ENCODE measurements around the gene FAM200A. TPM values are rescaled to one million over a fixed set of nuclear protein-coding genes. Genes with fewer than 3 reads are reported as not detected.
"Not testable (repeated sequence)": the region's sequence is repeated elsewhere in the genome, so short reads cannot be mapped to it uniquely, and the experiment has no call there.

The FAM200A gene
- total RNA-seq (ENCODE audit: insufficient read depth, low replicate concordance), result 8.4 TPM

DNA sequence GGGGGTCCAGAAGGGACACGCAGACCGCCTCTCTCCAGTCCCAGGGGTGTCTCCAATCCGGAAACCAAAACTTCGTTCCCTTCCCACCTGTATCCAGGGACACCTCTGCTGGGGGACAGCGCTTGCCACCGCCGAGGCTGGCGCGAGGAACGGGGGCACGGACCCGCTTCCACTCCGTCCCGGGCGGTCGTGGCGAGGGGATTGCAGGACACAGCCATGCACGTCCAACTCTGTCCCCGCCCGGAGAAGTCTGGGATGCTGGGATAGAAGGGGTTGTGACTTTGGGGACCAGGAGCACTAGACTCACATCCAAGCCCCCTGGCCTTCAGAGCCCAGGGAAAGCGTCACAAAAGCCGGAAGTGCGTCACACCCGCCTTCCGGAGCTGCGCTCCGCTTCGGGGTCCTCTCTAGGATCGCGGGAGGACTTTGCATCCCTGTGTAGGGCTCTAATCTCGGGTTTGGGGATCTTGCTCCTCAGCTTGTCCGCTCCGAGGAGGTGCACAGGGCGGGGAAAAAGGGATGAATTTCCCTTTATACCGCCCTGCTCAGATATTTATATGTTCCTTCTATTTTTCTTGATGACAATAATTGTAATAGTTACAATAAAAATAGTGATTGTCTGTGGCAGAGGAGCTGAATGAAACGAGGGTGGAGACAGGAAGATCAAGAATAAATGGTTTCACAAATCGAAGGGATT is at the start of gene FAM200A:
Gene FAM200A (minus strand): TSS at position 348 of the 697 bp plus-strand sequence. CDS start 3,707 bp downstream, outside the sequence.
- DNase-seq (ENCODE audit: low spot score), result peak; percentile 96

DNA sequence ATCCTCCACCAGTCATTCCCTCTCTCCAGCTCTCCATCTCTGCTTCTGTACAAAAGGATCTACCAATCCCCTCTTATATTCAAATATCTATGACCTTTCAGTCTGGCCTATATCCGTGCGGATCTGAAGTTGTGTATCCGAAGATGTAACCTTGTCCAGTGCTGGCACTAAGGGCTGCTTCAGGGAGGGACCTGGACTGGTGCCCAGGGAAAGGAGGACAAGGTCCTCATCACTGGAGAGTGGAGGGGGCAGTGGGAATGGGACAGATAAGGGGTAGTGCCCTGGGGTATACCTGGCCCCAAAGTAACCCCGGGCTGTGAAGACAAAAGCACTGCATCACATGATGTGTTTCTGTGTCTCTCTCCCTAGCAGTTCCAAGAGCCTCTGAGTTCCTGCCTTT is 47.9 kb upstream of the FAM200A start:
- no peak for DNase-seq (ENCODE audit: low spot score)

DNA sequence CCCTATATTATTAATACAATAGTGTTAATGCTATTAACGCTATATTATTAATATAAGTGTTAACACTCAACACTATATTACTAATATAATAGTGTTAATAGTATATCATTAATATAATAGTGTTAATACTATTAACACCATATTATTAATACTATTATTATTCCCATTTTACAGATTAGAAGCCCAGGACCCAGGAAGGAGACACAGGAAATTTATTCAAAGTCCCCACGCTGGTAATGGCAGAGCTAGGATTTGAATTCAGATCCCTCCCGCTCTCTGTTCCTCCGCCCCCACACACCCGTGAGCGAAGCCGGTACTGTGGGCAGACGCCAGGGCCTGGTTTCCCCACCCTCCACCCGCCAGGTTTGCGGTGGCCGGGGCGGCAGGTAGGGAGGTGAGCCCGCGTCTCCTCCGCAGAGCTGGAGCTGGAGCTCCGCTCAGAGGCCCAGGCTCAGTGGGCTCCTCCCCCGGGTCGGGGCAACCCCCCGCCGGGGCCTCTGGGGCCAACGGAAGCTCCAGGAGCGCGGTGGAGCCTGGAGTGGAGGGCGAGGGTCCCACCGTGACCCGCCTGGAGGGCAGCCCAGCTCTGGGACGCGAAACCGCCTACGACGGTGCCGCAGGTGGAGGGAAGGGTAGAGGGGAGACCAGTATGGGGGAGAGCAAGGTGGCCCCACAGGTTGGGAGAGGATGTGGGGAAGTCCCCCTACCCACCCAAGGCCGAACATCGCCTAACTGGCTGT is 46.0 kb upstream of the FAM200A start, which contains the start of gene TMEM225B:
Gene TMEM225B (plus strand): TSS at position 506 of the 740 bp plus-strand sequence. CDS start 6,122 bp downstream, outside the sequence.
- no peak for DNase-seq (ENCODE audit: low spot score)

- no peak for DNase-seq (ENCODE audit: low spot score)
These were observed 44.6 kb upstream of the FAM200A start for GRCh38 chr7:99596408-99596955.

- DNase-seq (ENCODE audit: low spot score), result no peak
These were observed 43.2 kb upstream of the FAM200A start for GRCh38 chr7:99594948-99595745.

DNA sequence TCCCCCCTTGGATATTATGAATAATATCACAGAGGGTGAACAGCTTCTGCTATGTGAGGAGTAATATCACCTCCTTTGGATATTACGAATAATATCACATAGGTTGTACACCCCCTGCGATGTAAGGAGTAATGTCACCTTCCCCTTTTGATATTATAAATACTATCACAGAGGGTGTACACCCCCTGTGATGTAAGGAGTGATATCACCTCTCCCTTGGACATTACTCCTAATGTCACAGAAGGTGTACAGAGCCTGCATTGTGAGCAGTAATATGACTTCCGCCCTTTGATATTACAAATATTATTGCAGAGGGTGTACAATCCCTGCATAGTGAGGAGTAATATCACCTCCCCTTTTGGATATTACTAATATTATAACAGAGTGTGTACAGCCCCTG is 37.0 kb upstream of the FAM200A start:
- no peak for DNase-seq (ENCODE audit: low spot score)

DNA sequence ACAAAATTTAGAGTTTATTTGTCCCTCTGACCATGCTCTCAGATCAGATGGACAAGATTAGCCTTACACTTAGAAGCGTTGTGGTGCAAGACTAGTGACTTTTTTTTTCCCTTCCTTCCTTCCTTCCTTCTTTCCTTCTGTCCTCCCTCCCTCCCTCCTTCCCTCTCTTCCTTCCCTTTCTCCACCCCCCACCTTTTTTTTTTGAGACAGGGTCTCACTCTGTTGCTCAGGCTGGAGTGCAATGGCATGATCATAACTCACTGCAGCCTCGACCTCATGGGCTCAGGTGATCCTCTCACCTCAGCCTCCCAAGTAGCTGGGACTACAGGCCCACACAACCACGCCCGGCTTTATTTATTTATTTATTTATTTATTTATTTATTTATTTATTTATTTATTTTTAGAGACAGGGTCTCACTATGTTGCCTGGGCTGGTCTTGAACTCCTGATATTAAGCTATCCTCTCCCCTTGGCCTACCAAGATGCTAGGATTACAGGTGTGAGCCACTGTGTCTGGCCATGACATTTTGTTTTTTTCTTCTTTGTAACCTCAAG is 28.9 kb upstream of the FAM200A start:
- not testable (repeated sequence) for DNase-seq (ENCODE audit: low spot score)

GRCh38 chr7:99579956-99580777 is 28.3 kb upstream of the FAM200A start:
- DNase-seq (ENCODE audit: low spot score), result peak; percentile 54

- DNase-seq (ENCODE audit: low spot score), result no peak
These were observed 27.5 kb upstream of the FAM200A start for GRCh38 chr7:99579281-99579955.

DNA sequence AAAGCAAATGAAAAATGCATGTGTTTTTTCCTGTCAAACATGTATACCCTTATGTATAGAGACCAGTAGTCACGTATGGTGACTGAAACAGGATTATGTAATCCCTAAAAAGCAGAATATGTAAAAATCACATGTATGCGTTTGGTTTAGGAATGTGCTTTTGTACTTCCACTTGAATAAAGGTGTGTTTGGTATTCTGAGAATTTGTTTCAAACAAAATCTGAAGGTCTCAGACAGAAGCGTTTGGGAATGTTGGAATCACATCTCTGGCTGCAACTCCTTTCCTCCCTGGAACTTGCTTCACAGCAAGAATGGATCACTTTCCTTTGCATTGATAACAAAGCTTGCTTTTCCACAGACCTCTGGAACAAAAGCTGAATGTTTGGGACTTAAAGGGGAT is 24.3 kb upstream of the FAM200A start:
- DNase-seq (ENCODE audit: low spot score), result no peak

GRCh38 chr7:99573257-99573656 is 21.3 kb upstream of the FAM200A start:
- no peak for DNase-seq (ENCODE audit: low spot score)

DNA sequence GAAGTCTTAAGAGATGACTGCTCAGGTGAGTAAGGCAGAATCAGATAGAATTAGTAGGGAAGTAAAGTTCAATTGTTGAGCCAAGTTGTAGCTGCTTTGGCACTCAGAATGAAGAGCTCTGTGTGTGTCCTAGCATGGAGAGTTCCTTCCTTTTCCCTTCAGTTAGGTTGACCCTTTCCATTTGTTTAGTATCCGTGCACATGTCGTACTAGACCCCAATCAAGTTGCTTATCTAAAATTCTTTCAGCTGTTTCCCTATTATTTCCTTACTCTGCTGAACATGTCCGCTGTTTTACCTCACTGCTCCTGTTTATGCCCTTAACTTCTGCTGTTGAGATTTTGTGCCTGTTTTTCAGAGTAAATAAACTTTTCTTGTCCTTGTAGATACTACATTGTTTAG is 19.9 kb upstream of the FAM200A start:
- no peak for DNase-seq (ENCODE audit: low spot score)

DNA sequence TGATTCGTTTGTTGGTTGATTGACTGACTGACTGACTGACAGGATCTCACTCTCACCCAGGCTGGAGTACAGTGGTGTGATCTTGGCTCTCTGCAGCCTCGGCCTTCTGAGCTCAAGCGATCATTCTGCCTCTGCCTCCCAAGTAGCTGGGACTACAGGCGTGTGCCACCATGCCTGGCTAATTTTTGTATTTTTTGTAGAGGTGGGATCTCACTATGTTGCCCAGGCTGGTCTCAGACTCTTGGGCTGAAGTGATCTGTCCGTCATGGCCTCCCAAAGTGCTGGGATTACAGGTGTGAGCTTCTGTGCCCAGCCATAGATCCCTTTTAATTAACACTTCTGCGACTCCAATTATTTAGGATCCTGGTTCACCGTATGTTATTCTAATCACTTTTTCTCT is 16.9 kb upstream of the FAM200A start:
- not testable (repeated sequence) for DNase-seq (ENCODE audit: low spot score)

- no peak for DNase-seq (ENCODE audit: low spot score)
These were observed 11.7 kb upstream of the FAM200A start for GRCh38 chr7:99563650-99564049.

DNA sequence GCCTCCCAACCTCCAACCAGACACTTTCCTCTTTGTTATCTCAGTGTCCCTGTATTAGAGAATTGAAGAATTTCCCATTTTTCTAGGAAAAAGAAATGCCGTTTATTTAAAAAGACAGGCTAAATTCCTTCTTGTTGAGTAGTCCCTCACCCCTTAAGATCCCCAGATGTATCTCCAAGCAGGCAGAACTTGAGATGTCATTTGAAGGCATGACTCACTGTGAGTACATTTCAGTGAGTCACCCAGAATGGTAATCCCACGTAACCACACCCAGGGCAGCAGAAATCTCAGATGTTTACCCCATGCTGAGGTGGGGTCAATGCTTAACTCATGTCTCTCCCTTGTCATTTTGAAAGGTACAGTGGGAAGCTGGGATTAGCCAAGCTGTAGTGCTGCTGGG is 10.9 kb upstream of the FAM200A start:
- peak; percentile 92 for DNase-seq (ENCODE audit: low spot score)

- no peak for DNase-seq (ENCODE audit: low spot score)
These were observed 10.3 kb upstream of the FAM200A start for GRCh38 chr7:99562114-99562784.

DNA sequence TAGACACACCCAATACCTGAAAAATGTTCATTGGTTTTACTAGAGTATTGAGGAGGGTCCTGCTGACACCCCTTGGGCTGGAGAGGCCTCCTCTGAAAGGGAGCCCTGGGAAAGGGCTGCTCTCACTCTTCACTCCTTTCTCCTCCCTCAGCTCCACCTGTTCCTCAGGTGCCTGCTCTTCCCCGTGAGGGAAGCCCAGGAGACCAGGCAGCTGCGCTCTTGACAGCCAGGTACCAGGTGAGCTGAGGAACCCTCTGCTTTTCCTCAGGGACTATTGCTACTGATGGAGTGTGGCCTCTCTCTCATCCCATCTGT is 9.8 kb upstream of the FAM200A start:
- no peak for DNase-seq (ENCODE audit: low spot score)

GRCh38 chr7:99560834-99561736 is 9.2 kb upstream of the FAM200A start:
- DNase-seq (ENCODE audit: low spot score), result peak; percentile 59

Data from umbilical cord (tissue), 2 donors.